Immature natural killer cell (primary cell): ENCODE measurements around the gene RASD2. TPM values are rescaled to one million over a fixed set of nuclear protein-coding genes. Genes with fewer than 3 reads are reported as not detected.
"Not testable (repeated sequence)": the region's sequence is repeated elsewhere in the genome, so short reads cannot be mapped to it uniquely, and the experiment has no call there.

Source experiments
- DNase-seq, 3 donors: peaks; one replicate each; pipeline ENCODE4 v3.0.0; 2022; ENCODE audit warnings: mixed read lengths in 1 of 3
- H3K27ac Mint-ChIP-seq, 6 donors: one replicate each; pipeline ENCODE4 v1.8.0; 2020; ENCODE audit warnings: mixed read lengths in 6 of 6, mild to moderate bottlenecking in 5 of 6, inconsistent platforms in 4 of 6, moderate library complexity in 3 of 6
- H3K27me3 Mint-ChIP-seq, 3 donors: one replicate each; pipeline ENCODE4 v1.8.0; 2020 to 2021; ENCODE audit warnings: low read depth in 3 of 3, mild to moderate bottlenecking in 3 of 3, mixed read lengths in 3 of 3, moderate library complexity in 3 of 3, inconsistent platforms in 1 of 3
- H3K36me3 Mint-ChIP-seq, 3 donors: one replicate each; pipeline ENCODE4 v1.8.0; 2020; ENCODE audit warnings: mixed read lengths in 3 of 3, inconsistent platforms in 2 of 3, mild to moderate bottlenecking in 2 of 3
- H3K4me1 Mint-ChIP-seq, 2 donors: one replicate each; pipeline ENCODE4 v1.8.0; 2020; ENCODE audit warnings: inconsistent platforms in 2 of 2, mild to moderate bottlenecking in 2 of 2, mixed read lengths in 2 of 2, moderate library complexity in 1 of 2
- H3K4me3 Mint-ChIP-seq, 5 donors: one replicate each; pipeline ENCODE4 v1.8.0; 2020; ENCODE audit warnings: mild to moderate bottlenecking in 5 of 5, mixed read lengths in 5 of 5, inconsistent platforms in 3 of 5, moderate library complexity in 3 of 5
- H3K9me3 Mint-ChIP-seq, 6 donors: one replicate each; pipeline ENCODE4 v1.8.0; 2020; ENCODE audit warnings: mild to moderate bottlenecking in 6 of 6, mixed read lengths in 6 of 6, inconsistent platforms in 4 of 6, moderate library complexity in 3 of 6
- polyA plus RNA-seq, 3 donors: library from polyadenylated mRNA; unstranded; fragments of 300-500 nt; fragmentation: Illumina TruSeq; gene quantifications; one replicate each; pipeline ENCODE4 v1.2.3, GENCODE V29; 2021

The RASD2 gene
- polyA plus RNA-seq, 3 donors from 2014 or later, result not detected

- Mint-ChIP-seq H3K27ac (no peak overlapping the region), H3K4me3 (no peak overlapping the region), H3K9me3 (no peaks in the 10 kb centered on the region), H3K4me1 (no peaks in the 10 kb centered on the region), H3K27me3 (peaks cover 0 to 13% (median 3%) of the 10 kb centered on the region in 3 donors), H3K36me3 (no peaks in the 10 kb centered on the region)
- no peak for DNase-seq
These were observed 30.7 kb upstream of the RASD2 start for GRCh38 chr22:35509960-35510359.

DNA sequence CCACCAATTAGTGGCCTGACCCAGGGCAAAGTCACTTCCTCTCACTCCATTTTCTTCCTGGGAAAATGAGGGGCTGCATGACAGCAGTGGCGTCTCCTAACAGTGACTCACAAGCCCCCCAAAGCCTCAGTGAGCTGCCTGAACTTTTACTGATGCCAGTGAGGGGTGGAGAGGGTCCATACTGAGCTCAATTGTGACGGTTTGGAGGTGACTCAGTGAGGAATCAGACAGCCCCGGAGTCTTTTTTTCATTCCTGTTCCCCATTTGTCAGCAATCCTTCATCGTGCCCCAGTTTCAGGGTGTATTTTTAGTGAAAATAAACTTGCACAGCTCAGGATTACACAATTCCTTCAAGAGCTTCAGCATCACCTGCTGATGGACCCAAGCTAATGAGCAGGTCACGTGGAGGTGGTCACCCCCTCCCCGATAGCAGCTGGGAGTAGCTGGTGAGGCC lies 30.1 kb upstream of the RASD2 start:
- DNase-seq, result no peak
- Mint-ChIP-seq H3K9me3 (no peaks in the 10 kb centered on the region), H3K4me3 (no peak overlapping the region), H3K27ac (no peak overlapping the region), H3K4me1 (no peaks in the 10 kb centered on the region), H3K36me3 (no peaks in the 10 kb centered on the region), H3K27me3 (peaks cover 0 to 13% (median 3%) of the 10 kb centered on the region in 3 donors)

GRCh38 chr22:35510951-35511350 lies 29.7 kb upstream of the RASD2 start:
- H3K27ac Mint-ChIP-seq, result no peak overlapping the region

DNA sequence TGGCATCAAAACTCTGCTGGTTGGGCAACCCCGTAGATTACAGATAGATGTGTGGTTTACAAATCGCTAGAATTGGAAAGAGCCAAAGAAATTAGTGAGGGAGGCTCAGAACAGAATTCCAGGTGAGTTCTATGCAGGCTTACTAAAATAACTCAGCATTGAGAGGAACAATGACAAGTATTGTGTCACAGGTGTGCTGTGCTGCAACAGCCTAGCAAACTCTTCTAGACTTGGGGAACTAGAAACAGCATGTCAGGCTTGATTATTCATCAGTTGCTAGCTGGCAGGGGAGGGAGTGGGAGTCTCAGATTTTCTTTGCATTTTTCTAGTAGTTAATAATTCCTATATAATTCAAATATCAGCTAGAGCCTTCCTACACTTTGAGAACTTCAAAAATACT lies 26.3 kb upstream of the RASD2 start:
- Mint-ChIP-seq H3K27me3 (peaks cover 0 to 19% (median 2%) of the 10 kb centered on the region in 3 donors), H3K27ac (no peak overlapping the region), H3K4me1 (no peaks in the 10 kb centered on the region)

More at GRCh38 chr22:35510951-35511350, 29.7 kb upstream of the RASD2 start:
- Mint-ChIP-seq H3K27me3 (peaks cover 0 to 13% (median 3%) of the 10 kb centered on the region in 3 donors), H3K4me3 (no peak overlapping the region), H3K9me3 (no peaks in the 10 kb centered on the region), H3K4me1 (no peaks in the 10 kb centered on the region), H3K36me3 (no peaks in the 10 kb centered on the region)
- DNase-seq, result no peak

GRCh38 chr22:35515952-35516351 lies 24.7 kb upstream of the RASD2 start:
- not testable (repeated sequence) for H3K9me3 Mint-ChIP-seq, H3K27ac Mint-ChIP-seq, H3K36me3 Mint-ChIP-seq, DNase-seq, H3K4me3 Mint-ChIP-seq, H3K4me1 Mint-ChIP-seq
- H3K27me3 Mint-ChIP-seq, result peaks cover 0 to 14% (median 2%) of the 10 kb centered on the region in 3 donors

More for the DNA sequence above, 26.3 kb upstream of the RASD2 start:
- H3K9me3 Mint-ChIP-seq, result no peaks in the 10 kb centered on the region
- no peak overlapping the region for H3K4me3 Mint-ChIP-seq
- DNase-seq, result no peak
- H3K36me3 Mint-ChIP-seq, result no peaks in the 10 kb centered on the region

DNA sequence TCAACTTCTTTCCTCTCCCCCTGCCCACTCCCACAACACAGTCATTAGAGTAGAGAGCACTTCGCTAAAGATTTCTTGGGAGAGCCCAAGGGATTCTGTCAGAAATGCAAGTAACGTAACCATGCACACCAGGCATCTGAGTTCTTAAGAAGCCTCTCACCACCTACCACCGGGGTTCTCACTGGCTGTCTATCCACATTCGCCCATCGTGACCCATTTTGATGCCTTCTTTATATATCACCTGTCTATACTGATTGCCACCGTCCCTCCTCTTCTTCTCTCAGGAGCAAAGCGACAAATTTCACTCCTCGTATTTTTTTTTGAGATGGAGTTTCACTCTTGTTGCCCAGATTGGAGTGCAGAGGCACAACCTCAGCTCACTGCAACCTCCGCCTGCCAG lies 23.9 kb upstream of the RASD2 start:
- no peaks in the 10 kb centered on the region for H3K36me3 Mint-ChIP-seq

DNA sequence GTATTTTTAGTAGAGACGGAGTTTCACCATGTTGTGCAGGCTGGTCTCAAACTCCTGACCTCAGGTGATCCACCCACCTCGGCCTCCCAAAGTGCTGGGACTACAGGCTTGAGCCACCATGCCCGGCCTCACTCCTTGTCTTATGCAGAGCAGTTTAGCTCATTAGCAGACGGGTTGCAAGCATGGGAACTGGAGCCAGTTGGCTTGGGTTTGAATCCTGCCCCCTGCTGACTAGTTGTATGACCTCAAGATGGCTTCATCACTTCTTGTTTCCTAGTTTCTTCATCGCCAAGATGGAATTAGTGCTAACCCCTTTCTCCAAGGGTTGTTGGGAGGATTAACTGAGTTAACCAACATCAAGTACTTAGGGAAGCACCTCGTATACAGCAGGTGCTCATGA lies 23.4 kb upstream of the RASD2 start:
- H3K27ac Mint-ChIP-seq, result no peak overlapping the region
- H3K36me3 Mint-ChIP-seq, result no peaks in the 10 kb centered on the region
- no peak overlapping the region for H3K4me3 Mint-ChIP-seq
- DNase-seq, result no peak
- peaks cover 0 to 9% (median 2%) of the 10 kb centered on the region in 3 donors for H3K27me3 Mint-ChIP-seq
- no peaks in the 10 kb centered on the region for H3K4me1 Mint-ChIP-seq
- H3K9me3 Mint-ChIP-seq, result no peaks in the 10 kb centered on the region

More for the DNA sequence above, 23.9 kb upstream of the RASD2 start:
- Mint-ChIP-seq H3K9me3 (no peaks in the 10 kb centered on the region), H3K4me3 (no peak overlapping the region), H3K27me3 (peaks cover 0 to 14% (median 2%) of the 10 kb centered on the region in 3 donors), H3K27ac (no peak overlapping the region), H3K4me1 (no peaks in the 10 kb centered on the region)
- DNase-seq, result no peak

GRCh38 chr22:35517769-35518530 lies 22.7 kb upstream of the RASD2 start:
- H3K9me3 Mint-ChIP-seq, result no peaks in the 10 kb centered on the region
- no peaks in the 10 kb centered on the region for H3K36me3 Mint-ChIP-seq
- H3K4me1 Mint-ChIP-seq, result no peaks in the 10 kb centered on the region
- H3K4me3 Mint-ChIP-seq, result no peak overlapping the region
- DNase-seq, result no peak
- no peak overlapping the region for H3K27ac Mint-ChIP-seq
- H3K27me3 Mint-ChIP-seq, result peaks cover 2 to 10% (median 2%) of the 10 kb centered on the region in 3 donors

GRCh38 chr22:35518811-35519210 lies 21.8 kb upstream of the RASD2 start:
- H3K27me3 Mint-ChIP-seq, result peaks cover 2 to 10% (median 6%) of the 10 kb centered on the region in 3 donors
- no peaks in the 10 kb centered on the region for H3K36me3 Mint-ChIP-seq
- no peak overlapping the region for H3K27ac Mint-ChIP-seq
- DNase-seq, result no peak
- no peak overlapping the region for H3K4me3 Mint-ChIP-seq
- no peaks in the 10 kb centered on the region for H3K4me1 Mint-ChIP-seq
- H3K9me3 Mint-ChIP-seq, result no peaks in the 10 kb centered on the region

DNA sequence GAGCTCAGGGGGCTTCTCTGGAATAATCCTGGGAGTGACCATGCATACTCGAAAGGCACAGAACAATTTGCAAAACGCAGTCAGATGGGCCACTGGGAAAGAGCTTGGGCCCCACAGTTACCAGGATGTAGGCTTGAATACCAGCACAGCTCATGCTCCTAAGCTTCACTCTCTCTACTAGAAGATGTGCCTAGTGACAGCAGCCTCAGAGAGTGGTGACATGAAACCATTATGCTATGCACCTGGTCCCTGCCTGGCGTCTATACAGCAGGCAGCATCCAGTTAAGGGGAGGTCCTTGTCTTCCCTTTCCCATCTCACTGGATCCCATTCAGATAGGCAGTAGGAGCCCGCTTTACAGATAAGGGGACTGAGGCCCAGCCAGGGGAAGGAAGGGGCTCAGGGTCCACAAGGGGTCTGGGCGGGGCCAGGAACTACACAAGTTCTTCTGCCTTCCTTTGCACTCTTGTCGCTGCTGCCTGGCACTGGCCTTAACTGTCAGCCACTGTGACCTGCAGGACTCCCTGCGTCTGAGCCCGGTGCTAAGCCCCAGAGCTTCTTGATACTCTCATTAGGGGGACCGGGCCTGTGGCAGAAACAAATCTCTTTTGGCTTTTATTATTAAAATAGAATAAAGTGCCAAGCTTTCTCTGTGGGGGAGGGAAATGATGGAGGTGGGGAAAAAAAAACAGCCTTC lies 21.2 kb upstream of the RASD2 start:
- DNase-seq, result no peak
- Mint-ChIP-seq H3K4me1 (no peaks in the 10 kb centered on the region), H3K27me3 (peaks cover 2 to 10% (median 6%) of the 10 kb centered on the region in 3 donors)

DNA sequence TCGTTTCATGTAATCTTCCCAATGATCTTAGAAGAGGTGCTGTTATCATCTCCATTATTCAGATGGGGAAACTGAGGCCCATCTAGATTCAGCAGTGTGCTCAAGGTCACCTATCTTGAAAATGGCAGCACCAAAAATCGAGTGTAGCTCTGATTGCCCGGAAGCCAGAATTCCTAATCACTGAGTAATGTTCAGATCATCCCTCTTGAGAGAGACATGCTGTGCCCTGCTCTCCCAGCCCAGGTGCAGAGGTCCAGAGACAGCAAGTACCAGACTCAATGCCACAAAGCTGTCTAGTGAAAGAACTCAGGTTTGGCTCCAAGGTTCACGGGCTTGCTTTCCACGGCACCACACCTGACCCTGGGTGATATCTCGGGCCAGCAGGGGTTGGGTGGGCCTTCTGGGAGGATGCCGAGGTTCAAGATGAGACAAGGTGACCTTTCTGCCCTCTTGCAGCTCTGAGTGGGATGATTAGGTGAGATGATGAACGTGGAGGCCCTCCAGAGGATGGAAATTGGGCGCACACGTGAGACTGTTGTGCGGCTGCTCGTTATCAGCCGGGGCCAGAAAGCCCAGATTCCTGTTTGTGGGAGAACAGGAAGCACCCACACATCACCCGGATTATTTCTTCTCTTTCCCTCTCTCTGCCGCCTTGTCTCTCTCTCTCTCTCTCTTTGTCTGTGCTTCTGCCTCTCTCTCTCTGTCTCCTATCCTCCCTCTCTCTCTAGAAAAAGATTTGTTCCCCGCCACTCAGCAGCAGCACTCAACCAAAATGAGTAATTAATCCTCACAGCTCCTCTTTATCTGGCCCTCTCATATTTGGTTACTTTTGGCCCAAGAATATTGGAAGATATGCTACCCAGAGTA lies 19.0 kb upstream of the RASD2 start:
- H3K9me3 Mint-ChIP-seq, result no peaks in the 10 kb centered on the region
- no peaks in the 10 kb centered on the region for H3K36me3 Mint-ChIP-seq
- peaks cover 2 to 10% (median 4%) of the 10 kb centered on the region in 3 donors for H3K27me3 Mint-ChIP-seq
- no peak overlapping the region for H3K27ac Mint-ChIP-seq
- H3K4me3 Mint-ChIP-seq, result no peak overlapping the region
- DNase-seq, result no peak
- H3K4me1 Mint-ChIP-seq, result no peaks in the 10 kb centered on the region

More for the DNA sequence above, 21.2 kb upstream of the RASD2 start:
- Mint-ChIP-seq H3K9me3 (no peaks in the 10 kb centered on the region), H3K4me3 (no peak overlapping the region), H3K36me3 (no peaks in the 10 kb centered on the region), H3K27ac (no peak overlapping the region)

- H3K36me3 Mint-ChIP-seq, result no peaks in the 10 kb centered on the region
- no peaks in the 10 kb centered on the region for H3K9me3 Mint-ChIP-seq
- DNase-seq, result no peak
- no peak overlapping the region for H3K4me3 Mint-ChIP-seq
- H3K4me1 Mint-ChIP-seq, result no peaks in the 10 kb centered on the region
- H3K27ac Mint-ChIP-seq, result no peak overlapping the region
- H3K27me3 Mint-ChIP-seq, result peaks cover 2 to 7% (median 4%) of the 10 kb centered on the region in 3 donors
These were observed 18.1 kb upstream of the RASD2 start for GRCh38 chr22:35522225-35523149.
